Hematopoietic multipotent progenitor cell treated with erythropoietin and hydrocortisone succinate and interleukin-3 and kit ligand, for 6 days (in vitro differentiated cells): ENCODE measurements around the gene CORO2A.

ENCODE experiments used
- DNase-seq: peaks from one replicate; pipeline ENCODE4 v3.0.0-alpha.2; 2015

CORO2A gene

GRCh38 chr9:98219364-98219716 lies 26.9 kb upstream of the CORO2A start:
- no peak for DNase-seq

GRCh38 chr9:98218562-98219363 lies 26.3 kb upstream of the CORO2A start:
- DNase-seq = no peak

GRCh38 chr9:98217255-98217654 lies 24.8 kb upstream of the CORO2A start:
- no peak for DNase-seq

- no peak for DNase-seq
Measured at GRCh38 chr9:98216391-98216790, 24.0 kb upstream of the CORO2A start.

GRCh38 chr9:98215821-98216220 lies 23.4 kb upstream of the CORO2A start:
- DNase-seq = peak; percentile 48

- no peak for DNase-seq
Measured at GRCh38 chr9:98215271-98215670, 22.8 kb upstream of the CORO2A start.

GRCh38 chr9:98214811-98215210 lies 22.4 kb upstream of the CORO2A start:
- DNase-seq = no peak

GRCh38 chr9:98211260-98211659 lies 18.8 kb upstream of the CORO2A start:
- no peak for DNase-seq

GRCh38 chr9:98210435-98210834 lies 18.0 kb upstream of the CORO2A start:
- no peak for DNase-seq

GRCh38 chr9:98209530-98209929 lies 17.1 kb upstream of the CORO2A start:
- no peak for DNase-seq

GRCh38 chr9:98208635-98209034 lies 16.2 kb upstream of the CORO2A start:
- DNase-seq = no peak

- no peak for DNase-seq
Measured at GRCh38 chr9:98207606-98208005, 15.2 kb upstream of the CORO2A start.

- no peak for DNase-seq
Measured at GRCh38 chr9:98206754-98207153, 14.3 kb upstream of the CORO2A start.

GRCh38 chr9:98204692-98205091 lies 12.3 kb upstream of the CORO2A start:
- DNase-seq = no peak

GRCh38 chr9:98203153-98203552 lies 10.7 kb upstream of the CORO2A start:
- no peak for DNase-seq

- DNase-seq = no peak
Measured at GRCh38 chr9:98202252-98202651, 9.8 kb upstream of the CORO2A start.

- DNase-seq = no peak
Measured at GRCh38 chr9:98201749-98202148, 9.3 kb upstream of the CORO2A start.

GRCh38 chr9:98201102-98201501 lies 8.7 kb upstream of the CORO2A start:
- no peak for DNase-seq

- DNase-seq = no peak
Measured at GRCh38 chr9:98199388-98200033, 7.1 kb upstream of the CORO2A start.

GRCh38 chr9:98195671-98196070 lies 3.2 kb upstream of the CORO2A start:
- DNase-seq = no peak

- no peak for DNase-seq
Measured at GRCh38 chr9:98193336-98193944, 1.0 kb upstream of the CORO2A start.

GRCh38 chr9:98191671-98192502 lies 550 bp downstream of the CORO2A start:
- DNase-seq = peak; percentile 36

GRCh38 chr9:98191181-98191608 lies 1.2 kb downstream of the CORO2A start:
- no peak for DNase-seq
